Ovary (tissue), 9 donors: ENCODE data around the gene CREG2. TPM values are rescaled to one million over a fixed set of nuclear protein-coding genes. Genes with fewer than 3 reads are reported as not detected.

ENCODE experiments used
- DNase-seq, 5 donors: peaks; one replicate each; pipeline ENCODE4 v3.0.0-alpha.2; 2019 to 2020
- H3K27ac ChIP-seq, 2 donors: fragments of 200-600 bp; one replicate each; pipeline versions ENCODE4 v1.5.1 to v1.8.0; 2019 to 2022
- H3K27me3 ChIP-seq: fragments of 200-600 bp; one replicate; pipeline ENCODE4 v1.8.0; 2022
- H3K36me3 ChIP-seq: fragments of 200-600 bp; sonication (generic); one replicate; pipeline ENCODE4 v1.5.1; 2019
- H3K4me1 ChIP-seq: one replicate; pipeline ENCODE4 v1.8.1; 2013; ENCODE audit warnings: mild to moderate bottlenecking, moderate library complexity; ENCODE audit not compliant: insufficient read depth
- H3K4me3 ChIP-seq: fragments of 200-600 bp; sonication (generic); one replicate; pipeline ENCODE4 v1.5.1; 2017
- H3K9me3 ChIP-seq, 2 donors: fragments of 200-600 bp in 1 of 2; sonication (generic) in 1 of 2; one replicate each; pipeline versions ENCODE4 v1.5.1 to v1.8.1; 2013 to 2019; ENCODE audit warnings: mild to moderate bottlenecking in 1 of 2, moderate library complexity in 1 of 2
- CTCF ChIP-seq, 3 donors: fragments of 450-650 bp in 2 of 3; fragments of 200-600 bp in 1 of 3; IDR thresholded peaks; one replicate each; pipeline versions ENCODE4 v1.5.1 to v1.8.0; 2016 to 2022; ENCODE audit warnings: antibody characterized with exemption in 3 of 3, mild to moderate bottlenecking in 1 of 3
- EP300 ChIP-seq: sonication (generic); formaldehyde crosslinking; IDR thresholded peaks from one replicate; pipeline ENCODE4 v1.6.1; 2017; ENCODE audit warnings: antibody characterized with exemption
- POLR2A ChIP-seq: fragments of 450-650 bp; IDR thresholded peaks from one replicate; pipeline ENCODE4 v1.6.1; 2017; ENCODE audit warnings: antibody characterized with exemption, mild to moderate bottlenecking, moderate library complexity
- WGBS, 3 donors: extraction: QIAGEN DNeasy Blood & Tissue Kit in 1 of 3; methylation state at CpG; one replicate each; pipeline versions ENCODE4 v1.1.5 to v1.1.7; 2013 to 2017; 5-methylcytosine and 5-hydroxymethylcytosine counted together
- intact Hi-C, 4 donors: fragments of 100-400 bp; cut with DNase I; formaldehyde crosslinking; loops; one replicate each; pipeline versions ENCODE4 v1.11.0 to v1.15.1; 2022 to 2023
- polyA plus RNA-seq, 2 donors: library from polyadenylated mRNA; stranded (reverse); fragments of 200-250 nt in 1 of 2; fragments of 350-450 nt in 1 of 2; fragmentation: Illumina TruSeq in 1 of 2; extraction: RNeasy Lipid Tissue Mini Kit (QIAGEN cat#74804) in 1 of 2; gene quantifications; one replicate each; pipeline ENCODE4 v1.2.3, GENCODE V29; 2013 to 2014
- total RNA-seq, 7 donors: library from RNA; depleted of rRNA in 2 of 7; stranded (reverse); fragments of >200 nt in 2 of 7; fragmentation: NEBNext Ultra II Directional in 3 of 7; extraction: Animal tissue kit (Norgen Biotek cat#: 25700) in 3 of 7; gene quantifications; one replicate each; pipeline versions ENCODE4 v1.1.0 to v1.2.4, GENCODE V29; 2016 to 2023
- donor health status: DM: no; HTN: no; CAD: no; lungs with moderate emphysema.
- donor health status: DM: no; HTN: no; CAD: no.
- donor health status: Bipolar disorder and iron deficiency.
- donor health status: DM: yes; HTN: yes; CAD: no.
- donor health status: DM: no; HTN: no; CAD: no.
- donor health status: DM: yes; HTN: yes; CAD: no.

CREG2 gene
- total and polyA plus RNA-seq, 9 donors: 0.04 to 0.57 (median 0.19) TPM; not detected in 1

GRCh38 chr2:101408925-101409324, 21.6 kb upstream of the CREG2 start:
- Histone ChIP-seq H3K4me1 (no peaks in the 10 kb centered on the region), H3K27ac (no peak overlapping the region), H3K4me3 (no peak overlapping the region), H3K9me3 (no peaks in the 10 kb centered on the region), H3K27me3 (no peaks in the 10 kb centered on the region), H3K36me3 (no peaks in the 10 kb centered on the region)
- TF ChIP-seq CTCF (IDR thresholded peaks at IDR 0.05) (no peak), POLR2A (no peak), EP300 (no peak)
- no peak for DNase-seq
- 75 to 86% (median 81%) methylated on average over 6 of the region's 6 CpGs for WGBS, 3 donors
- intact Hi-C loops: no loop called here

- Histone ChIP-seq H3K4me3 (no peak overlapping the region), H3K4me1 (no peaks in the 10 kb centered on the region), H3K27ac (no peak overlapping the region), H3K9me3 (no peaks in the 10 kb centered on the region), H3K27me3 (no peaks in the 10 kb centered on the region), H3K36me3 (no peaks in the 10 kb centered on the region)
- TF ChIP-seq CTCF (IDR thresholded peaks at IDR 0.05) (no peak), EP300 (no peak), POLR2A (no peak)
- no peak for DNase-seq
- 75 to 79% (median 78%) methylated on average over 7 of the region's 7 CpGs for WGBS, 3 donors
- intact Hi-C loops: no loop called here
Measured at GRCh38 chr2:101405351-101405899, 18.1 kb upstream of the CREG2 start.

GRCh38 chr2:101403745-101404144, 16.4 kb upstream of the CREG2 start:
- H3K4me3 ChIP-seq: no peak overlapping the region
- intact Hi-C loops: no loop called here
- H3K36me3 ChIP-seq: no peaks in the 10 kb centered on the region
- H3K4me1 ChIP-seq: no peaks in the 10 kb centered on the region
- no peaks in the 10 kb centered on the region for H3K9me3 ChIP-seq
- DNase-seq: no peak
- H3K27me3 ChIP-seq: no peaks in the 10 kb centered on the region
- TF ChIP-seq EP300: no peak
- no peak for TF ChIP-seq CTCF (IDR thresholded peaks at IDR 0.05)
- no peak for TF ChIP-seq POLR2A
- WGBS, 3 donors: 95 to 100% (median 96%) methylated on average over 1 of the region's 1 CpG
- H3K27ac ChIP-seq: no peak overlapping the region

GRCh38 chr2:101402630-101403029, 15.3 kb upstream of the CREG2 start:
- intact Hi-C loops: no loop called here
- H3K36me3 ChIP-seq: no peaks in the 10 kb centered on the region
- no peak for TF ChIP-seq CTCF (IDR thresholded peaks at IDR 0.05)
- TF ChIP-seq EP300: no peak
- TF ChIP-seq POLR2A: no peak
- 91 to 97% (median 93%) methylated on average over 6 of the region's 6 CpGs for WGBS, 3 donors
- no peaks in the 10 kb centered on the region for H3K27me3 ChIP-seq
- H3K4me3 ChIP-seq: no peak overlapping the region
- DNase-seq: no peak
- no peaks in the 10 kb centered on the region for H3K9me3 ChIP-seq
- H3K27ac ChIP-seq: no peak overlapping the region
- H3K4me1 ChIP-seq: no peaks in the 10 kb centered on the region
